Activated T-cell treated with anti-CD3 and anti-CD28 coated beads, Interleukin-2, amount 50 U/mL, for 24 hours (primary cell): ENCODE measurements around the gene MAP4K4.
A peak's percentile ranks its signal among the peaks of the same experiment; 100 is the strongest.
"Not testable (repeated sequence)": the region's sequence is repeated elsewhere in the genome, so short reads cannot be mapped to it uniquely, and the experiment has no call there.

Experiments used
- DNase-seq: peaks from one replicate; pipeline ENCODE4 v3.0.0-alpha.2; 2020
- H3K27ac Mint-ChIP-seq: 2 replicates; pipeline ENCODE4 v1.8.0; 2020; ENCODE audit warnings: mild to moderate bottlenecking, mixed read lengths
- H3K27me3 Mint-ChIP-seq: 2 replicates; pipeline ENCODE4 v1.8.0; 2020; ENCODE audit warnings: mixed read lengths
- H3K36me3 Mint-ChIP-seq: 2 replicates; pipeline ENCODE4 v1.8.0; 2020; ENCODE audit warnings: low read depth, mixed read lengths
- H3K4me1 Mint-ChIP-seq: 2 replicates; pipeline ENCODE4 v1.8.0; 2020; ENCODE audit warnings: low read depth, mixed read lengths
- H3K4me3 Mint-ChIP-seq: 2 replicates; pipeline ENCODE4 v1.8.0; 2020; ENCODE audit warnings: mild to moderate bottlenecking, moderate library complexity, mixed read lengths
- H3K9me3 Mint-ChIP-seq: 2 replicates; pipeline ENCODE4 v1.8.0; 2020; ENCODE audit warnings: mixed read lengths

The MAP4K4 gene

GRCh38 chr2:101769726-101770125 is 72.2 kb downstream of the MAP4K4 start:
- not testable (repeated sequence) for H3K9me3 Mint-ChIP-seq, DNase-seq, H3K36me3 Mint-ChIP-seq, H3K27me3 Mint-ChIP-seq, H3K27ac Mint-ChIP-seq, H3K4me3 Mint-ChIP-seq
- peaks cover 90% of the 10 kb centered on the region for H3K4me1 Mint-ChIP-seq

GRCh38 chr2:101770726-101771125 is 73.2 kb downstream of the MAP4K4 start:
- no peaks in the 10 kb centered on the region for H3K9me3 Mint-ChIP-seq
- DNase-seq = no peak
- no peaks in the 10 kb centered on the region for H3K27me3 Mint-ChIP-seq
- H3K4me1 Mint-ChIP-seq = peaks cover 90% of the 10 kb centered on the region
- H3K4me3 Mint-ChIP-seq = no peak overlapping the region
- H3K27ac Mint-ChIP-seq = peak overlapping the region; percentile 65
- no peaks in the 10 kb centered on the region for H3K36me3 Mint-ChIP-seq

- Mint-ChIP-seq H3K27me3 (no peaks in the 10 kb centered on the region), H3K9me3 (no peaks in the 10 kb centered on the region), H3K36me3 (no peaks in the 10 kb centered on the region), H3K4me3 (no peak overlapping the region), H3K27ac (no peak overlapping the region), H3K4me1 (peaks cover 89% of the 10 kb centered on the region)
- DNase-seq = no peak
These were observed 73.9 kb downstream of the MAP4K4 start for GRCh38 chr2:101771227-101771902.

- no peak overlapping the region for H3K4me3 Mint-ChIP-seq
- no peak overlapping the region for H3K27ac Mint-ChIP-seq
- no peaks in the 10 kb centered on the region for H3K9me3 Mint-ChIP-seq
- no peaks in the 10 kb centered on the region for H3K27me3 Mint-ChIP-seq
- H3K4me1 Mint-ChIP-seq = peaks cover 86% of the 10 kb centered on the region
- H3K36me3 Mint-ChIP-seq = no peaks in the 10 kb centered on the region
- no peak for DNase-seq
These were observed 74.4 kb downstream of the MAP4K4 start for GRCh38 chr2:101771910-101772321.

GRCh38 chr2:101773137-101773536 is 75.6 kb downstream of the MAP4K4 start:
- no peaks in the 10 kb centered on the region for H3K36me3 Mint-ChIP-seq
- H3K27ac Mint-ChIP-seq = peak overlapping the region; percentile 34
- DNase-seq = no peak
- H3K4me3 Mint-ChIP-seq = no peak overlapping the region
- no peaks in the 10 kb centered on the region for H3K27me3 Mint-ChIP-seq
- H3K4me1 Mint-ChIP-seq = peaks cover 88% of the 10 kb centered on the region
- no peaks in the 10 kb centered on the region for H3K9me3 Mint-ChIP-seq

GRCh38 chr2:101773961-101774360 is 76.5 kb downstream of the MAP4K4 start:
- H3K4me3 Mint-ChIP-seq, H3K36me3 Mint-ChIP-seq, H3K9me3 Mint-ChIP-seq, H3K27ac Mint-ChIP-seq, H3K27me3 Mint-ChIP-seq, DNase-seq: not testable (repeated sequence)
- H3K4me1 Mint-ChIP-seq = peaks cover 88% of the 10 kb centered on the region

GRCh38 chr2:101775092-101775491 is 77.6 kb downstream of the MAP4K4 start:
- H3K27me3 Mint-ChIP-seq = no peaks in the 10 kb centered on the region
- peak overlapping the region; percentile 4 for H3K27ac Mint-ChIP-seq
- H3K4me3 Mint-ChIP-seq = no peak overlapping the region
- peaks cover 89% of the 10 kb centered on the region for H3K4me1 Mint-ChIP-seq
- no peak for DNase-seq
- H3K9me3 Mint-ChIP-seq = no peaks in the 10 kb centered on the region
- H3K36me3 Mint-ChIP-seq = no peaks in the 10 kb centered on the region

- no peaks in the 10 kb centered on the region for H3K36me3 Mint-ChIP-seq
- H3K4me3 Mint-ChIP-seq = no peak overlapping the region
- H3K4me1 Mint-ChIP-seq = peaks cover 93% of the 10 kb centered on the region
- no peaks in the 10 kb centered on the region for H3K9me3 Mint-ChIP-seq
- DNase-seq = no peak
- no peaks in the 10 kb centered on the region for H3K27me3 Mint-ChIP-seq
- peak overlapping the region; percentile 4 for H3K27ac Mint-ChIP-seq
These were observed 78.1 kb downstream of the MAP4K4 start for GRCh38 chr2:101775636-101776035.

- Mint-ChIP-seq H3K9me3 (no peaks in the 10 kb centered on the region), H3K27me3 (no peaks in the 10 kb centered on the region), H3K4me1 (peaks cover 93% of the 10 kb centered on the region), H3K4me3 (no peak overlapping the region), H3K36me3 (no peaks in the 10 kb centered on the region), H3K27ac (no peak overlapping the region)
- DNase-seq = no peak
These were observed 78.9 kb downstream of the MAP4K4 start for GRCh38 chr2:101776172-101777043.

GRCh38 chr2:101777337-101777736 is 79.8 kb downstream of the MAP4K4 start:
- Mint-ChIP-seq H3K36me3 (peaks cover 3% of the 10 kb centered on the region), H3K9me3 (no peaks in the 10 kb centered on the region), H3K4me3 (no peak overlapping the region), H3K4me1 (peaks cover 93% of the 10 kb centered on the region), H3K27me3 (no peaks in the 10 kb centered on the region), H3K27ac (no peak overlapping the region)
- no peak for DNase-seq

GRCh38 chr2:101778102-101778501 is 80.6 kb downstream of the MAP4K4 start:
- H3K9me3 Mint-ChIP-seq = no peaks in the 10 kb centered on the region
- no peak overlapping the region for H3K27ac Mint-ChIP-seq
- H3K27me3 Mint-ChIP-seq = no peaks in the 10 kb centered on the region
- H3K36me3 Mint-ChIP-seq = peaks cover 3% of the 10 kb centered on the region
- H3K4me1 Mint-ChIP-seq = peaks cover 92% of the 10 kb centered on the region
- no peak for DNase-seq
- no peak overlapping the region for H3K4me3 Mint-ChIP-seq

- peaks cover 6% of the 10 kb centered on the region for H3K36me3 Mint-ChIP-seq
- peaks cover 93% of the 10 kb centered on the region for H3K4me1 Mint-ChIP-seq
- H3K9me3 Mint-ChIP-seq = no peaks in the 10 kb centered on the region
- peak overlapping the region; percentile 51 for H3K27ac Mint-ChIP-seq
- DNase-seq = no peak
- H3K4me3 Mint-ChIP-seq = no peak overlapping the region
- H3K27me3 Mint-ChIP-seq = no peaks in the 10 kb centered on the region
These were observed 81.7 kb downstream of the MAP4K4 start for GRCh38 chr2:101779190-101779589.

GRCh38 chr2:101779656-101780055 is 82.1 kb downstream of the MAP4K4 start:
- peak overlapping the region; percentile 51 for H3K27ac Mint-ChIP-seq

GRCh38 chr2:101781326-101781725 is 83.8 kb downstream of the MAP4K4 start:
- Mint-ChIP-seq H3K27ac (peak overlapping the region; percentile 75), H3K9me3 (no peaks in the 10 kb centered on the region), H3K4me1 (peaks cover 86% of the 10 kb centered on the region), H3K36me3 (peaks cover 6% of the 10 kb centered on the region), H3K4me3 (peak overlapping the region; percentile 52), H3K27me3 (no peaks in the 10 kb centered on the region)
- DNase-seq = no peak

More at GRCh38 chr2:101779656-101780055, 82.1 kb downstream of the MAP4K4 start:
- Mint-ChIP-seq H3K36me3 (peaks cover 6% of the 10 kb centered on the region), H3K27me3 (no peaks in the 10 kb centered on the region), H3K4me1 (peaks cover 91% of the 10 kb centered on the region), H3K4me3 (peak overlapping the region; percentile 30), H3K9me3 (no peaks in the 10 kb centered on the region)
- DNase-seq = no peak
